ENCODE data around the gene MRC1.

MRC1 gene

DNA sequence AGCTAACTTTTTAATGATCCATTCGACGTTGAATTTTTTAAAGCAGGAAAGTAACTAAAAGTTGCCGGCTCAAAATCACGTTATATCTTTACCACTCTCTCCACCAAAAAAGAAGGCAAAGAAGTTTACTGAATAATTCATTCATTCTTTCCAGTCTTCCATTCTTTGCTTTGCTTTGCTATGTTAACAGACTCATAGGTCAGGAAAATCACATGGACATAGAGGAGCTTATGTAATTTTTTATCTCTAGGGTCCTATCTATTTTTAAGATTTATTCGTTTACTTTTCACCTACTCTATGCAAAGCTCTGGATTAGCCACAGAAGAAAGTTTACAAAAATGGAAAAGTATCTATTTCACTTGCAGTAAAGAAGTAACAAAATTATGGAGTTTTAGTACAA is 52.6 kb downstream of the MRC1 start:
- POLR2A ChIA-PET: no interaction called here

DNA sequence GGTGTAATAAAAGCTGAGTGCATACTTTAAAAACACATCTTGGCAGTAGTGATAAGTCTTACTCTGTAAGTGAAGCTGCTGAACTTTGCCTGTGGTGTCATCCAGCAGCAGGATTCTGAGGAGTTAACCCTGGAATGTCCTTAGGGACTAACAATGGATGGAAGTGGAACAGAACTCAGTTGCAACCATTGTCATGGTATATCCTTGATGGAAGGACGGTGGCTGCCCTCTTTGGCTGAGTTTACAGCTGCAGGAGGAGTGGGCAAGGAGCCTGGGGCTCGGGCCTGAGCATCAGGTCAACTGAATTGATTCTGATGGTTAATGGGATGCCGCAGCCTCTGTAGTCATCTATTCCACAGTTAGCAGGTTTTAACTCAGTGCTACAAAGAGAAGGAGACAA is 56.2 kb downstream of the MRC1 start:
- POLR2A ChIA-PET: no interaction called here
- H3K36me3 ChIP-seq (ENCODE audit: control insufficient read depth in 2 of 2, insufficient read depth in 1 of 2, low read length in 2 of 2): no peaks in the 10 kb centered on the region
- no peak overlapping the region for H3K27ac ChIP-seq (ENCODE audit: extremely low read depth, low read depth, low read length)
- CTCF ChIA-PET: interaction anchor here (0.8 to 1.4 kb wide), 2 partner anchors 45 to 373 kb away, joined by 3 read pairs; no protein-coding TSS in a partner anchor
- no peaks in the 10 kb centered on the region for H3K9me3 ChIP-seq (ENCODE audit: control insufficient read depth, insufficient read depth, low read depth, low read length)
- no peaks in the 10 kb centered on the region for H3K4me1 ChIP-seq (ENCODE audit: control insufficient read depth, insufficient read depth, low read length)
- TF ChIP-seq, protein P1, sequence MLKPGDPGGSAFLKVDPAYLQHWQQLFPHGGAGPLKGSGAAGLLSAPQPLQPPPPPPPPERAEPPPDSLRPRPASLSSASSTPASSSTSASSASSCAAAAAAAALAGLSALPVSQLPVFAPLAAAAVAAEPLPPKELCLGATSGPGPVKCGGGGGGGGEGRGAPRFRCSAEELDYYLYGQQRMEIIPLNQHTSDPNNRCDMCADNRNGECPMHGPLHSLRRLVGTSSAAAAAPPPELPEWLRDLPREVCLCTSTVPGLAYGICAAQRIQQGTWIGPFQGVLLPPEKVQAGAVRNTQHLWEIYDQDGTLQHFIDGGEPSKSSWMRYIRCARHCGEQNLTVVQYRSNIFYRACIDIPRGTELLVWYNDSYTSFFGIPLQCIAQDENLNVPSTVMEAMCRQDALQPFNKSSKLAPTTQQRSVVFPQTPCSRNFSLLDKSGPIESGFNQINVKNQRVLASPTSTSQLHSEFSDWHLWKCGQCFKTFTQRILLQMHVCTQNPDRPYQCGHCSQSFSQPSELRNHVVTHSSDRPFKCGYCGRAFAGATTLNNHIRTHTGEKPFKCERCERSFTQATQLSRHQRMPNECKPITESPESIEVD (tag by site-specific recombination; IDR thresholded peaks at IDR 0.05): no peak
- TF ChIP-seq ZNF530 (tag by site-specific recombination; IDR thresholded peaks at IDR 0.05; ENCODE audit: low read depth) (no peak), ZNF48 (tag by site-specific recombination; IDR thresholded peaks at IDR 0.05) (no peak), ZBTB26 (tag by site-specific recombination; optimal IDR thresholded peaks at IDR 0.05) (no peak), SP7 (tag by site-specific recombination; IDR thresholded peaks at IDR 0.05) (no peak), ZNF366 (tag by site-specific recombination; conservative IDR thresholded peaks at IDR 0.05) (no peak), MZF1 (tag by site-specific recombination; IDR thresholded peaks at IDR 0.05; ENCODE audit: borderline replicate concordance) (no peak), ZNF350 (tag by site-specific recombination; IDR thresholded peaks at IDR 0.05) (no peak)
- no peak overlapping the region for H3K4me3 ChIP-seq (ENCODE audit: low read depth, low read length)

More for the DNA sequence above, 52.6 kb downstream of the MRC1 start:
- Histone ChIP-seq H3K36me3 (ENCODE audit: control insufficient read depth in 2 of 2, insufficient read depth in 1 of 2, low read length in 2 of 2) (no peaks in the 10 kb centered on the region), H3K9me3 (ENCODE audit: control insufficient read depth, insufficient read depth, low read depth, low read length) (no peaks in the 10 kb centered on the region), H3K27ac (ENCODE audit: extremely low read depth, low read depth, low read length) (no peak overlapping the region), H3K4me3 (ENCODE audit: low read depth, low read length) (no peak overlapping the region), H3K4me1 (ENCODE audit: control insufficient read depth, insufficient read depth, low read length) (no peaks in the 10 kb centered on the region)
- TF ChIP-seq ZNF112 (tag by site-specific recombination; IDR thresholded peaks at IDR 0.05) (no peak), ZNF624 (tag by site-specific recombination; IDR thresholded peaks at IDR 0.05) (no peak), ZNF169 (tag by site-specific recombination; IDR thresholded peaks at IDR 0.05) (no peak), WT1 (tag by site-specific recombination; IDR thresholded peaks at IDR 0.05) (no peak), YY2 (tag by site-specific recombination; IDR thresholded peaks at IDR 0.05) (no peak), ZNF501 (tag by site-specific recombination; IDR thresholded peaks at IDR 0.05) (no peak)
- CTCF ChIA-PET: no interaction called here

- CTCF ChIA-PET: interaction anchor here (1.4 kb wide), 1 partner anchor 44 kb away, joined by 3 read pairs; no protein-coding TSS in a partner anchor
- Histone ChIP-seq H3K4me1 (ENCODE audit: control insufficient read depth, insufficient read depth, low read length) (no peaks in the 10 kb centered on the region), H3K27ac (ENCODE audit: extremely low read depth, low read depth, low read length) (no peak overlapping the region), H3K36me3 (ENCODE audit: control insufficient read depth in 2 of 2, insufficient read depth in 1 of 2, low read length in 2 of 2) (no peaks in the 10 kb centered on the region), H3K9me3 (ENCODE audit: control insufficient read depth, insufficient read depth, low read depth, low read length) (no peaks in the 10 kb centered on the region), H3K4me3 (ENCODE audit: low read depth, low read length) (no peak overlapping the region)
- TF ChIP-seq PRDM1 (tag by site-specific recombination; IDR thresholded peaks at IDR 0.05) (no peak), ZNF837 (tag by site-specific recombination; IDR thresholded peaks at IDR 0.05) (no peak), ZNF223 (tag by site-specific recombination; IDR thresholded peaks at IDR 0.05) (no peak), ZNF747 (tag by site-specific recombination; IDR thresholded peaks at IDR 0.05) (no peak), ZNF514 (tag by site-specific recombination; IDR thresholded peaks at IDR 0.05) (no peak), HOXD13 (CRISPR knock-in tag; IDR thresholded peaks at IDR 0.05; ENCODE audit: borderline replicate concordance) (no peak), ZNF76 (tag by site-specific recombination; IDR thresholded peaks at IDR 0.05; ENCODE audit: borderline replicate concordance, low read depth) (no peak), IKZF3 (tag by site-specific recombination; IDR thresholded peaks at IDR 0.05) (no peak), ZNF221 (tag by site-specific recombination; IDR thresholded peaks at IDR 0.05; ENCODE audit: borderline replicate concordance) (no peak), ZNF426 (tag by site-specific recombination; IDR thresholded peaks at IDR 0.05) (no peak)
- TF ChIP-seq, protein P2, sequence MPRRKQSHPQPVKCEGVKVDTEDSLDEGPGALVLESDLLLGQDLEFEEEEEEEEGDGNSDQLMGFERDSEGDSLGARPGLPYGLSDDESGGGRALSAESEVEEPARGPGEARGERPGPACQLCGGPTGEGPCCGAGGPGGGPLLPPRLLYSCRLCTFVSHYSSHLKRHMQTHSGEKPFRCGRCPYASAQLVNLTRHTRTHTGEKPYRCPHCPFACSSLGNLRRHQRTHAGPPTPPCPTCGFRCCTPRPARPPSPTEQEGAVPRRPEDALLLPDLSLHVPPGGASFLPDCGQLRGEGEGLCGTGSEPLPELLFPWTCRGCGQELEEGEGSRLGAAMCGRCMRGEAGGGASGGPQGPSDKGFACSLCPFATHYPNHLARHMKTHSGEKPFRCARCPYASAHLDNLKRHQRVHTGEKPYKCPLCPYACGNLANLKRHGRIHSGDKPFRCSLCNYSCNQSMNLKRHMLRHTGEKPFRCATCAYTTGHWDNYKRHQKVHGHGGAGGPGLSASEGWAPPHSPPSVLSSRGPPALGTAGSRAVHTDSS (tag by site-specific recombination; IDR thresholded peaks at IDR 0.05): no peak
- POLR2A ChIA-PET: no interaction called here
These were observed 57.2 kb downstream of the MRC1 start for GRCh38 chr10:17866346-17866745.

All from HEK293 (cell line).